NCI-H2227 (cell line): ENCODE measurements around the gene FST.
A peak's percentile ranks its signal among the peaks of the same experiment; 100 is the strongest.

Experiments
- DNase-seq: peaks from one replicate; lab custom pipeline; 2025; ENCODE audit not compliant: unreplicated experiment; lab: John Stamatoyannopoulos, UW

Gene FST, protein sequence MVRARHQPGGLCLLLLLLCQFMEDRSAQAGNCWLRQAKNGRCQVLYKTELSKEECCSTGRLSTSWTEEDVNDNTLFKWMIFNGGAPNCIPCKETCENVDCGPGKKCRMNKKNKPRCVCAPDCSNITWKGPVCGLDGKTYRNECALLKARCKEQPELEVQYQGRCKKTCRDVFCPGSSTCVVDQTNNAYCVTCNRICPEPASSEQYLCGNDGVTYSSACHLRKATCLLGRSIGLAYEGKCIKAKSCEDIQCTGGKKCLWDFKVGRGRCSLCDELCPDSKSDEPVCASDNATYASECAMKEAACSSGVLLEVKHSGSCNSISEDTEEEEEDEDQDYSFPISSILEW

GRCh38 chr5:53480416-53481158 is at the start of gene FST:
Gene FST, plus strand, starts transcription at chr5:53480629. Its CDS starts 163 bp downstream, at chr5:53480792.
- peak; percentile 47 for DNase-seq

- no peak for DNase-seq
These were observed 48.8 kb upstream of the FST start for GRCh38 chr5:53431665-53432064.

DNA sequence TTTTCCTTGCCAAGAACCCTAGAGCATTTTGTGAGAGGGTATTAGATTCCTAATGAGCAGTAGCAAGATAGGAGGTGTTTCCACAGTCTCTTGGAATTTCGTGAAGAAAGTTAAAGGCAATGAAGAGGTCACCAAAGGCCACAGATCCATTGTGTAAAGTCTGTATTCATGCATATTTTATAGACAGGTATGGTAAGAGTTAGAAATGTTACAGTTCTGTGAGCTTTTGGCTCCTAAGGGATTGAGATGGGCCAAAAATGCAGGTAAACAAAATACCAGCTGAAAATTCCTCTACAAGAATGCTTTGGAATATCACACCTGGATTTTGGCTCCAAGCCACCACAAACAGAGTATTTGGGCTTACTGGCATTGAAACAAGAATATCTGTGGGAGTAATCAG is 47.4 kb upstream of the FST start:
- DNase-seq = no peak

GRCh38 chr5:53434541-53434940 is 45.9 kb upstream of the FST start:
- no peak for DNase-seq

DNA sequence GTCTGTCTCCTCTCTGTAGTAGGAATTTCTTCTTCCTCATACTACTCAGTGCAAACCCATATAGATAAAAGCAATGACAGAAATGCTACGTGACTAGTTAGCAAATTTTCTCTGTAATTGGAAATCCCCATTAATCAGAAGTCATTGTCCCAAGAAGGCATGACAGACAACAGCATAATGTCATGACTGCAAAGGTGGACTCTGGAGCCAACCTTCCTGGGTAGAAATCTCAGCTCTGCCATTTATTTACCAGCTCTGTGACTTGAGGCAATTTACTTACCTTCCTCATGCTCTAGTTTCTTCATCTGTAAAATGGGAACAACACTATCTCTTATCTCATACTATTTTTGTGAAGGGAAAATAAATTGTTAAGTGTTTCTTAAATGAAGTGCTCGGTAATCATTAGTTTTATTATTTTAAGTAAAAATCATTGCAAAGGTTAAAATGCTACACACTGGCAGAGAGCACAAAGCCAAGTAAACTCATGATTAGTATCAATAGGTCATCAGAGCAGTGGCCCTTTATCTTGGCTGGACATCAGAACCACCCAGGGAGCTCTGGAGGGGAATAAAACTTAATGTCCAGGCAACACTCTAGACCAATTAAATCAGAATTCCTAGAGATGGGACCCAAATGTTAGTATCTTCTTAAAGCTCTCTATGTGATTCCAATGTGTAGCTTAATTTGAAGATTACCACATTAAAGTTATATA is 43.8 kb upstream of the FST start:
- DNase-seq = no peak

GRCh38 chr5:53438079-53438478 is 42.4 kb upstream of the FST start:
- DNase-seq = no peak

GRCh38 chr5:53438486-53439472 is 41.6 kb upstream of the FST start:
- DNase-seq = no peak

DNA sequence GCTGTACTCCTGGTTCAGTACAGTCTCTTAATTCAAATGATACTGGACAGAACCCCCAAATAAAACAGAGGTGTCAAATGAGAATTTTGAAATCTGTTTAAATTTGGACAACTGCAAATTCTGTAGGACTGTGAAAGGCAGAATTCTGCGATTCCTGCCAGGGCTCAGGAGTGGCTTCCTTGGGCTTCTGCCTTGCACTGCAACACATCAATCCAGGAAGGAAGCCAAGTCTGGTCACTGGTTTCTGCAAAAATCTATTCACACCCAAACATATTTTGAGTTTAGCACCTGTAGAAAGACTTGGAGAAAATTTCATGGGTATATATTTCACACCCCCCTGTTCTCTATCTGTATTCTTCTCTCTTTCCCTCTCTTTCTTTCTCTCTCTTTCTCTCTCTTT is 37.5 kb upstream of the FST start:
- no peak for DNase-seq

GRCh38 chr5:53445569-53445968 is 34.9 kb upstream of the FST start:
- no peak for DNase-seq

GRCh38 chr5:53446908-53447307 is 33.5 kb upstream of the FST start:
- DNase-seq = no peak

DNA sequence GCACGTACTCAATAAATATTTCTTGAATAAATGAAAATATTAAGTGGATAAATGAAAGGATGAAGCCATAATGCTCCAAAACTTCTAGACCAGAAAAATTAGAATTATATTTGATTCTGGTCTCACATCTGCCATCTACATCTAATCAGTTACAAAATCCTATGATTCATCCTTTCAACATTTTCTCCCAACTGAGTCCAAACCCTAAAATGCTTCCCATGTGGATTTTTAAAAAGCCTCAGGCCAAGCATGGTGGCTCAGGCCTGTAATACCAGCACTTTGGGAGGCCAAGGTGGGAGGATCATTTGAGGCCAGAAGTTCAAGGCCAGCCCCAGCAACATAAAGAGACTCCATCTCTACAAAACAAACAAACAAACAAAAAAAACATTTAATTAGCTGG is 31.6 kb upstream of the FST start:
- no peak for DNase-seq

DNA sequence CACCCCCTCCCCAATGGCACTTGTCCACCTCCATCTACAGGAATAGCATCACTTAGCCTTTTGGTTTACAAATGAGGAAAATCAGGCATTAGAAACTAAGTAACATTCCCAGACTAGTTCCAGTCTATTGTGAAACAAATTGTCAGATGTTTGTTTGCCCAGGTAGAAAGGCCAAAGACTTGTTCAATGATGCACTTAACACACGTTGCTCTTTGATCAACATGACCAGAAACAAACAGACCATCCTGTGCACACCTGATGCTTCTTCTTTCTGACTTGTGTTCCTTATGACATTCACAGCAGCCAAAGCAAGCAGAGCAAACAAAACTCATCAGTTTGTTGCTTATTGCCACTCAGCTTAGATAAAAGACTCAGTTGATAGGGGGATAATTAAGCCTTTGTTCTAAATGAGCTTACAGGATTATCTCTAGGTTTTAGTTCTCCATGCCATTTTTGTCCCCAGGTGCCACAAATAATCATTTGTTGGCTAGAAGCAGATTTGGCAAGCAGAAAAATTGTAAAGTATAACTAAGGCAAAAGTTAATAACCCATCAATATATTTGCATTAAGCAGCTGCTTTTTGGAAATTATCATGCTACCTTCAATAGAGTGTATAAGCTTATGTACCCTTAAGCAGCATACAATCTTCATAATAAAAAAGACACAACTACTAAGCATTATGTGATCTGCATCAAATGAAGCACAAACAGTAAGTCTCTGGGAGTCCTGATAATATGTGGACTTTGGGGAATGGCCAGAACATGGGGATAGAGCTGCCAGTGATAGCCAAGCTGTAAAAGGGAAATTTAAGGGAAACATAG is 26.3 kb upstream of the FST start:
- no peak for DNase-seq

DNA sequence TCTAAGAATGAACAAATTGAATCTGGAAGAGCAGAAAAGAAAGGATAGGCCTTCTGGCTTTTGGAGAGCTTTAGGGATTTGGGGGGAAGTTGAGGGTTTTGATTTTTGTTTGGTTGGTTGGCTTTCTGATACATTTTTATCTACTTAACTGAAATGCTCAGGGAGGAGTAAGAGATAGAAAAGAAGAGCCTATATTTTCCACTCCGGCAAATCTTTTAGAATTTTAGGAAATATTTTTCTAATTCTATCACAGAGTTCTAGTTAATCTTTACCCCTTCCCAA is 25.8 kb upstream of the FST start:
- DNase-seq = no peak

- DNase-seq = no peak
These were observed 24.1 kb upstream of the FST start for GRCh38 chr5:53456366-53456765.

DNA sequence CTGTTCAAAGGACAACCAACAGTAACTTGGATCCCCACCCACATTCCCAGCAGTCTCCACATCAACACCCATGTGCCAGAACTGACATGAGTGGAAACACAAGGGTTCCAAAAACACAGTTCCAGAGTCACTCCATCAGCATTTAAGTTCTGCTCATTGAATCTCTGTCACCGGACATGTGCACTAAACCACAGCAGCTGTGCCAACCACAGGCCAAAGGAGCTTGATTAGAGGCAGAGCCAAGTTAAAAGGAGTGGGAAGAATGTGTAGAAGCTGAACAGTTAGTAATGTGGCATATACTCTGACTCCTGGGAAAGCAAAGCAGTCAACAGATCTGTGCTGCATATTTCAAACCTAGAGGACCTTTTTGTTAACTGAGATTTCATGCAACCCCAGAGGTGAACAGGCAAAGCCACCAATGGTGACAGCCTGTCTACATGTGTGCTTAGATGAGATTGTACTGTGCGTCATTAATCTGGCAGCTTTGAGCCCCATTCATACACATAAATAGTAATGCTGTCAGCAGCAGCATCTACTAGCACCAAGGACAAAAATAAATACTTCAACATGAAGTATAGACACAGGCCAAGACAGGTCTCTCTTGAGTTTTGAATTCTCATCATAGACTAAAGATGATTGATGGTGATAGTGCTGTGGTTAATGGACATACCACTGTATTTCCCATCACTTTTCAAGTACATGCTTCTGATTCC is 16.4 kb upstream of the FST start:
- no peak for DNase-seq

- DNase-seq = no peak
These were observed 15.7 kb upstream of the FST start for GRCh38 chr5:53464722-53465121.

DNA sequence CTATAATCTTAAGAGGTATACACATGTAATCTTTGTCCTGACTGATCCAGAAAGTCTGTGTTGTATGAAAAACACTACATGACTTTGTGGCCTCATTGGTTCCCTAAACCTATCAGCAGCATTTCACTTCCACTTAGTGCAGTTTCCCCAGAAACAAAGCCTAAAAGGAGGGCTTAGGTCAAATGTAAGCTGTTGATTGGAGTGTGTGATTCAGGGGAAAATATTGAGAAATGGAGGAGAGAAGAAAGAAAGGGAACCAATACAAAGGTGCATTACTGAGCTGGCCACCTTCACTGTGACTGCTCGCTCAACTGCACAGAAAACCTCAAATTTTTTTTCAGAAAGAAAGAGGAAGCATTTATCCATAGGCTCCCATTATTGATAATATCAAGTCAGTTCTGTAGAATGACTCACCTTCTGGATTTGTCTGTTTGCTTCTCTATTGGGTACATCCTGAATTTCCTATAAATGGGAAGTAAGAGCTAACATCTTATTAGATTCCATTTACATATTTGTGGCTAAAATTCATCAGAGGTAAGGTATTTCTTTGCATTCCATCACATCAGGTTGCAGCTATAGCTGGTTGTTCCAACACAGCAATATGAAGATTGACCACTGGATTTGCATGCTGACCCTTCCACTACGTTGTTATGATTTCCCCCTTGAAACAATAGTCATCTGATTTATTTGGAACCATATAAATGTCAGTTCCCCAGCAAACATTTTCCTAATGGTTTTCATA is 10.3 kb upstream of the FST start:
- no peak for DNase-seq

DNA sequence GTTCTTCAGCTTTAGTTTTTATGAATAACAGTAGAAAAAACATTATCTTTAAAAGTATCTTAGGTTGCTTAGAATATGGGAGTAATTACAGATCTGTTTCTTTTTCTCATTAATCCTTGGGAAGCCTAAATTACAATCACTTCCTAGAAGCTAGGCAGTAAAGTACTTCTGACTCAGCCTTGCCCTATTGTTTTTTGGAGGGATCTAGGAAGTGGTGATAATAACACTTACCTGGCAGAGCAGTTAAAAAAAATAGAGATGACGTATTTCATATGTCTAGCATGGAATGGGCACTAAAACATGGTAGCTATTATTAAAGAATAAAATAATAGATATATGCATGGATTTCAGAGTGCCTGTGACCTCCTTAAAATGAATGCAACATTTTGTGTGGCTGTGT is 8.2 kb upstream of the FST start:
- DNase-seq = no peak
